ENCODE data around the gene ARHGAP42. TPM values are rescaled to one million over a fixed set of nuclear protein-coding genes. Genes with fewer than 3 reads are reported as not detected.
A peak's percentile ranks its signal among the peaks of the same experiment; 100 is the strongest.

ARHGAP42 gene
- total and polyA plus RNA-seq, 2 of the 4 experiments (the other 2 are of a cell fraction), result 2.9 to 7.3 TPM

DNA sequence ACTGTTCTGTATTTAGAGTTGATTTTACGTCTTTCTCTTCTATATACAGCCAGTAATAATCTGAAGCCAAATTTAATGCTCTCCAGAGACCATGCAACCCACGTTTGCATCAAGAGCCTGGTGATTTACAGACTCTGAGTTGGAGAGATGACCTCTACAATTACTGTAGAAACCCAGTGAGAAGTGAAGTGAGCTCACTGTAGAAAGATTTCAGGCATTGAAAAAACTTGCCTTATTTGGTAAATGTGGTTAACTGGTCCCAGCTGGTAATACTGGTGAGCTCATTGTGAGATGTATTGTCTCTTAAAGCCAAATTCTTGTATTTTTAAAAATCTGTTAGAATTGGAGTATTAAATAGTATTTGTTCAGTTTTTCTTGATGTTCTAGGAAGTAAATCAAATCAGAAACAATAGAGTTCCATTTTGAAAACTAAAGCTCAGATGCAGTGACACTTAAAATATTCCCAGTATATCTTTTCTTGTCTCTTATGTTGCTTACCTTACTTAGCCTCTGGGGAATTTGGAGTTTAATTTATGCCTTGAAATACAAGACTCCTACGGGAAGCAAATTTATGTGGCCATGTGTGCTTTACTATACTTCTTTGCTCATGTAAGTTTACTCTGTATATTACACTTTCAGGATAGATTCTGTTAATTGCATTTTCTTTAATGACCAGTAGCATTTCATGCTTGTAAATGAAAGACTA is 189.9 kb downstream of the ARHGAP42 start:
- Histone ChIP-seq H3K56ac (ENCODE audit: extremely low read depth, insufficient read depth, low read length) (peak overlapping the region; percentile 93), H3K27ac (ENCODE audit: insufficient read depth, low read length) (peak overlapping the region; percentile 100; the same call in 1 of the 2 replicates), H3K27me3 (ENCODE audit: control insufficient read depth, insufficient read depth, low read length) (no peaks in the 10 kb centered on the region), H3K9me3 (ENCODE audit: control insufficient read depth, insufficient read depth, low read length) (no peaks in the 10 kb centered on the region), H3K4me2 (ENCODE audit: low read depth, low read length) (peak overlapping the region; percentile 46; the same call in 1 of the 2 replicates), H3K36me3 (ENCODE audit: control insufficient read depth, insufficient read depth, low read length) (no peaks in the 10 kb centered on the region), H3K4me1 (ENCODE audit: control insufficient read depth, insufficient read depth, low read length) (peaks cover 19% of the 10 kb centered on the region), H2BK5ac (ENCODE audit: low read depth, low read length, poor library complexity, severe bottlenecking) (peak overlapping the region; percentile 99), H3K79me1 (ENCODE audit: low read depth in 1 of 2, low read length in 2 of 2) (peaks cover 2 to 33% of the 10 kb centered on the region in 2 experiments; a peak in 3 of 4 replicates), H3K23ac (ENCODE audit: low read depth, low read length) (peak overlapping the region; percentile 93), H3K9me1 (ENCODE audit: insufficient read depth, low read length) (peaks cover 8% of the 10 kb centered on the region; the same call in 1 of the 2 replicates), H2BK20ac (ENCODE audit: low read depth, low read length) (peak overlapping the region; percentile 98), H4K5ac (ENCODE audit: low read depth, low read length) (peak overlapping the region; percentile 100), H2AK9ac (replicated peaks; ENCODE audit: low read depth, low read length, poor library complexity) (no peak overlapping the region), H3K4ac (ENCODE audit: low read depth, low read length) (peak overlapping the region; percentile 95), H4K91ac (ENCODE audit: insufficient read depth, low read depth, low read length) (peak overlapping the region; percentile 100), H3K4me3 (ENCODE audit: insufficient read depth, low read depth, low read length) (no peak overlapping the region), H2AFZ (replicated peaks; ENCODE audit: low read length, poor library complexity) (no peak overlapping the region), H2BK120ac (ENCODE audit: low read depth, low read length) (peak overlapping the region; percentile 98), H2AK5ac (ENCODE audit: low read depth, low read length) (no peak overlapping the region; the same call in 1 of the 2 replicates), H3K18ac (ENCODE audit: low read depth, low read length) (peak overlapping the region; percentile 99), H3K9ac (ENCODE audit: low read depth, low read length) (peak overlapping the region; percentile 61; the same call in 1 of the 2 replicates), H3K14ac (replicated peaks; ENCODE audit: low read depth, low read length) (peak overlapping the region; percentile 96; the same call in 1 of the 2 replicates), H2BK15ac (ENCODE audit: low read depth, low read length) (peak overlapping the region; percentile 99), H4K20me1 (ENCODE audit: insufficient read depth, low read length) (no peaks in the 10 kb centered on the region), H4K8ac (ENCODE audit: low read depth in 2 of 2, low read length in 2 of 2) (peak overlapping the region; percentile 97 to 100)
- ATAC-seq (ENCODE audit: low read depth) (peak; percentile 94), DNase-seq (peak; percentile 98)
- POLR2A ChIA-PET (ENCODE audit: unreplicated experiment), result interaction anchor here (0.5 to 0.9 kb wide), 4 partner anchors 10 to 271 kb away, joined by 3 to 10 read pairs (median 4); no protein-coding TSS in a partner anchor
- in situ Hi-C loops (cut with MboI; ENCODE audit: low sequenced_read_pairs), result no loop called here
- intact Hi-C loops (cut with micrococcal nuclease), result loop anchor here (2.0 to 5.0 kb wide), 2 partner anchors 14 to 50 kb away; no protein-coding TSS in a partner anchor
- dilution Hi-C loops (cut with HindIII; ENCODE audit: low sequenced_read_pairs, unreplicated experiment), result no loop called here
- BruUV-seq (replicated peaks), result no TSS peak
- CTCF ChIA-PET, result interaction anchor here (1.0 kb wide), 1 partner anchor 189 kb away, joined by 4 read pairs; no protein-coding TSS in a partner anchor
- TF ChIP-seq CEBPB (IDR thresholded peaks at IDR 0.05; ENCODE audit: low read depth, low read length), result 0 out of 2 replicates have a peak, but pooled peaks have one; percentile 34
- no peak for TF ChIP-seq MAZ (IDR thresholded peaks at IDR 0.05; ENCODE audit: borderline replicate concordance, low read depth, low read length)
- 0 out of 2 replicates have a peak, but pooled peaks have one; percentile 46 for TF ChIP-seq POLR2A (IDR thresholded peaks at IDR 0.05; ENCODE audit: low read depth, low read length)
- WGBS, 2 experiments (ENCODE audit: extremely low coverage in 2 of 2, insufficient read length in 1 of 2), result no CpG with 5 or more reads among the region's 3 CpGs

Measured in IMR-90 (cell line).